ENCODE measurements around the gene NXNL2. TPM values are rescaled to one million over a fixed set of nuclear protein-coding genes. Genes with fewer than 3 reads are reported as not detected.

The NXNL2 gene
- total RNA-seq, 4 donors from 2014 or later: 0.44 to 4.4 (median 1.1) TPM; not detected in 1

DNA sequence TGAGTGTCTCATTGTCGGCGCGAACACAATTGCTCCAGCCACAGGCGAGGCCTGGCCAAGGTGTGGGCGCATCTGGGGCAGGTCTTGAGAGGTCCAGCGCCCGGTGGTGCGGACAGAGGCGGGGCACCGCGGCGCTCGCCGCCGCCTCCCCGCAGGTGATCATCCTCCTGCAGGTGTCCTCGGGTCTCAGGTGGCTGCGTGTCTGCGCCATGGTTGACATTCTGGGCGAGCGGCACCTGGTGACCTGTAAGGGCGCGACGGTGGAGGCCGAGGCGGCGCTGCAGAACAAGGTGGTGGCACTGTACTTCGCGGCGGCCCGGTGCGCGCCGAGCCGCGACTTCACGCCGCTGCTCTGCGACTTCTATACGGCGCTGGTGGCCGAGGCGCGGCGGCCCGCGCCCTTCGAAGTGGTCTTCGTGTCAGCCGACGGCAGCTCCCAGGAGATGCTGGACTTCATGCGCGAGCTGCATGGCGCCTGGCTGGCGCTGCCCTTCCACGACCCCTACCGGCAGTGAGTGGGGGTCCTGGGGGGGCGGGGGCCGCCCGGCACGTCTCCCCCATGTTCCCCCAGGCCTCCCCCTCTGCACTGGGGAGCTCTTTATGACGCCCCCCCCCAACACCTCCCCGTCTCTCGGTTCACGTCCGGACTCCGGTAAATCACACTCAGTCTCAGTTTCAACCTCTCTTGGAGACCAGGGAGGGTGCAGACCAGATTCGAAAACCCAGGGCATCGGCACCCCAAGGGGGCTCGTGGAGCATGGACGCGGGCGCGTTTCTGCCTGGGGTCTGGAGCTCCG lies 446 bp downstream of the NXNL2 start:
- no peak for DNase-seq (ENCODE audit: low spot score in 2 of 2)
- intact Hi-C loops (cut with DNase I; ENCODE audit: low total_unique reads): no loop called here
- H3K4me3 ChIP-seq (ENCODE audit: low read depth, poor library complexity, severe bottlenecking): no peak overlapping the region
- 4 to 38% methylated on average over 6 to 27 of the region's 75 CpGs for WGBS, 2 donors
- TF ChIP-seq, protein P1, sequence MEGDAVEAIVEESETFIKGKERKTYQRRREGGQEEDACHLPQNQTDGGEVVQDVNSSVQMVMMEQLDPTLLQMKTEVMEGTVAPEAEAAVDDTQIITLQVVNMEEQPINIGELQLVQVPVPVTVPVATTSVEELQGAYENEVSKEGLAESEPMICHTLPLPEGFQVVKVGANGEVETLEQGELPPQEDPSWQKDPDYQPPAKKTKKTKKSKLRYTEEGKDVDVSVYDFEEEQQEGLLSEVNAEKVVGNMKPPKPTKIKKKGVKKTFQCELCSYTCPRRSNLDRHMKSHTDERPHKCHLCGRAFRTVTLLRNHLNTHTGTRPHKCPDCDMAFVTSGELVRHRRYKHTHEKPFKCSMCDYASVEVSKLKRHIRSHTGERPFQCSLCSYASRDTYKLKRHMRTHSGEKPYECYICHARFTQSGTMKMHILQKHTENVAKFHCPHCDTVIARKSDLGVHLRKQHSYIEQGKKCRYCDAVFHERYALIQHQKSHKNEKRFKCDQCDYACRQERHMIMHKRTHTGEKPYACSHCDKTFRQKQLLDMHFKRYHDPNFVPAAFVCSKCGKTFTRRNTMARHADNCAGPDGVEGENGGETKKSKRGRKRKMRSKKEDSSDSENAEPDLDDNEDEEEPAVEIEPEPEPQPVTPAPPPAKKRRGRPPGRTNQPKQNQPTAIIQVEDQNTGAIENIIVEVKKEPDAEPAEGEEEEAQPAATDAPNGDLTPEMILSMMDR (IDR thresholded peaks at IDR 0.05): no peak
- TF ChIP-seq POLR2A (IDR thresholded peaks at IDR 0.05): no peak

DNA sequence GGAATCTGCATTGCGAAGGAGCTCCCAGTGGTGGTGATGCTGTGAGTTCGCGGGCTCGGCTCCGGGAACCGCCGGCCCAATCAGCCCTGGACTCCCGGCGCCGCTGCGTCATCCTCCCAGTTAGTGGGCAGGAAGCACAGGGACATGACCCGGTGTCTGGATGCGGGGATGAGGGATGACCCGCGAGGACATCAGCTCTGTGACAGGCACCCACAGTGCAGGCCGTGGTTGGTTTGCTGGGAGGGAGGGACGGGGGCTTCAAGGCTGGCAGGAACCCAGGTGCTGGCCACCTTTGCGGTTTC lies 996 bp downstream of the NXNL2 start:
- no peak for DNase-seq (ENCODE audit: low spot score in 2 of 2)
- H3K4me3 ChIP-seq (ENCODE audit: low read depth, poor library complexity, severe bottlenecking): no peak overlapping the region
- intact Hi-C loops (cut with DNase I; ENCODE audit: low total_unique reads): no loop called here
- 35 to 37% methylated on average over 11 to 14 of the region's 18 CpGs for WGBS, 2 donors
- TF ChIP-seq, protein P1 (IDR thresholded peaks at IDR 0.05): no peak
- TF ChIP-seq POLR2A (IDR thresholded peaks at IDR 0.05): no peak

DNA sequence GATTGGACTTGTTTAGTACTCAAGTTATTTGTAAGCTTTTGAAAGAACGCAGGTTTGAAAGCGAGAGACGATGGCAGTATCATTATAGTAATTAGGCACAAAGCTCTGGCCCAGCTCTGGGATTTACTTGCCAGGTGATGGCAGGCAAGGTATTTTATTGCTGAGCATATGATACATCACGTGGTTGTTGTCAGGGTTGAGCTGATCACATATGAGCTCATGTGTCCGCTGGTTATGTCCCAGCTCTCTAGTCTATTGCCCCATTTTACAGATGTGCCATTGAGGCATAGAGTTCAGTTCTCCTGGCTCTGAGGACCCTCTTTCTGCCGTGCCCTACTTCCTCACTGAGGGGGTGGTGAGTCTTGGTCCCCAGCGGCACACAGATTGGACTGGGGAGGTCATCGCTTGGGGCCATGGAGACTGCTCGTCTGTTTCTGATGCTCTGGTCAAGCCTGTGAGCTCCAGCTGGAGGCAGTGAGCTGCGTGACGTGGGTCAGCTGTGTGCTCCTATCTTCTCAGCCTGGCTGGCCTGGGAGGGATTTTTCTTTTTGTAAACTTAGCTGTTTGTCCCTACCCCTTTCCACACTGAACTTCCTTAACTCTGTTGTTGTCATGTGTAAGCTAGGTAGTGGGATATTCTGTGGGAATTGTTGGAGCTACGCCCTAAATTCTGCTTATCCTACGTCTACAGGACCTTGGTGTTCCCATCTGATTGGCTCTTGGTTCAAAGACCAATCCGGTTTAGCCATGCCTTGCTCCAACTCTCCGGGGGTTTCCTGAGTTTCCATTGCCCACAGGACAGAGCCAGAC lies 2.2 kb downstream of the NXNL2 start:
- 41 to 53% methylated on average over 15 of the region's 15 CpGs for WGBS, 2 donors
- H3K4me3 ChIP-seq (ENCODE audit: low read depth, poor library complexity, severe bottlenecking): no peak overlapping the region
- DNase-seq (ENCODE audit: low spot score in 2 of 2): no peak
- TF ChIP-seq, protein P1 (IDR thresholded peaks at IDR 0.05): no peak
- no peak for TF ChIP-seq POLR2A (IDR thresholded peaks at IDR 0.05)
- intact Hi-C loops (cut with DNase I; ENCODE audit: low total_unique reads): no loop called here

DNA sequence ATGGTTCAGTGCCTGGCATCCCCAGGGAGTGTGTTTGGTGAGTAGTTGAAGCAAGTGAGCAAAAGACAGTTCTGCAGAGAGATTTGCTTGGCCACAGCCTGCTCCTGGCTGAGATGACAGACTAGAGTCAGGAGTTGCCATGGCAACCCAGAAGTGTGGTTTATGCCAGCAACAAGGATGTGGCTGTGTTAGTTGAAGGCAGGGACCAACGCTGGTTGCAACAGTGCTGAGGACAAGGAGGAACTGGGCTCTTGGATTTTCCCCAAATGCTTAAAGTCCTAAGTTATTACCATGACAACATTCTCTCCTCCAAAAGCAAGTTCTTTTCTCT lies 2.7 kb downstream of the NXNL2 start:
- DNase-seq (ENCODE audit: low spot score in 2 of 2): peak; percentile 73 to 89
- WGBS, 2 donors: 20 to 31% methylated on average over 1 of the region's 1 CpG
- intact Hi-C loops (cut with DNase I; ENCODE audit: low total_unique reads): no loop called here
- TF ChIP-seq, protein P1 (IDR thresholded peaks at IDR 0.05): no peak
- TF ChIP-seq POLR2A (IDR thresholded peaks at IDR 0.05): no peak
- no peak overlapping the region for H3K4me3 ChIP-seq (ENCODE audit: low read depth, poor library complexity, severe bottlenecking)

DNA sequence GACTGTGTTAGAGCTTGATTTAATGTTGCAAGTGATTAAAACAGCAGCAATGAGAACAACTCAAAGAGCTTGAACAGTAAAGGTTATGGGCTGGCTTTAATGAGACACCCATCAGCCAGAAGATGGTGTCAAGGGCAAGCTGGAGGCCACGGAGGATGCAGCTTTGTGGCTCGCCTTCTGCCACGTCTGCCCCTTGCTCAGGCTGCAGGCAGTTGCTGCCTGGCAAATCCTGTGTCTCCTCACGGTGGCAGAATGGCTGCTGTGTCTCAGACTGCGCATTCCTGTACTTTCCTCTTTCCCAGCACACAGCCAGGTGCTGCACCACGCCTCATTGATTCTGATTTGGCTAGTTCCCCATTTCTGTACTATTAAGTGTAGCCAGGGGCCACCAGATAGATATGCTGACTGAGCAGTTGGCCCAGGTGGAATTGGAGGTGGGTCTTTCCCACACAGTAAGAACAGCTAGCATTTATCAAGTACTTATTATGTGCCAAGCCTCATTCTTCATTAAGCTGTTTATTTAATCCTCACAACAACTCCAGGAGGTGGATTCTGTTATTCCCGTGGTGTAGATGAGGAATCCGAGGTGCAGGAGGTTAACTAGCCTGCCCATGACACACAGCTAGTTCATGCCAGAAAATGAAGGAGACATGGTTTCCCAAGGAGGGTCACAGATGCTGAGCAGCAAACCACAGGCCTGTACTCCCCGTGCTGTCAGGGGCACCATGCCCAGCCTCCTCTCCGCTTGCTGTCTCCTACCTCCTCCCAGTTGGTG lies 3.5 kb downstream of the NXNL2 start:
- no peak for TF ChIP-seq POLR2A (IDR thresholded peaks at IDR 0.05)
- TF ChIP-seq, protein P1 (IDR thresholded peaks at IDR 0.05): no peak
- H3K4me3 ChIP-seq (ENCODE audit: low read depth, poor library complexity, severe bottlenecking): no peak overlapping the region
- 74 to 81% methylated on average over 10 of the region's 10 CpGs for WGBS, 2 donors
- DNase-seq (ENCODE audit: low spot score in 2 of 2): no peak
- intact Hi-C loops (cut with DNase I; ENCODE audit: low total_unique reads): no loop called here
